GM23338 (cell line): Measurements from ENCODE around the gene CACTIN.

ENCODE experiments used
- CREB1 ChIP-seq: fragments of 250-450 bp; sonication (Bioruptor Pico); IDR thresholded peaks from 2 replicates; pipeline ENCODE4 v1.5.0; 2020; ENCODE audit warnings: low read depth, mild to moderate bottlenecking, moderate library complexity
- CTCF ChIP-seq, 2 experiments: fragments of 200-600 bp in 1 of 2; sonication (generic) in 1 of 2; conservative IDR thresholded peaks; 2 replicates each; pipeline versions ENCODE4 v1.5.1 to v1.6.1; 2016 to 2017; ENCODE audit warnings: antibody characterized with exemption in 2 of 2, low read depth in 2 of 2, mild to moderate bottlenecking in 2 of 2, moderate library complexity in 1 of 2
- EZH2 ChIP-seq: fragments of 200-600 bp; sonication (generic); IDR thresholded peaks from one replicate; pipeline ENCODE4 v1.8.0; 2017; ENCODE audit warnings: antibody characterized with exemption, mild to moderate bottlenecking, low read depth; ENCODE audit not compliant: unreplicated experiment
- EZH2phosphoT487 ChIP-seq: fragments of 200-600 bp; sonication (generic); IDR thresholded peaks from one replicate; pipeline ENCODE4 v1.8.1; 2018; ENCODE audit warnings: antibody characterized with exemption; ENCODE audit not compliant: unreplicated experiment
- NANOG ChIP-seq: IDR thresholded peaks from 2 replicates; pipeline ENCODE4 v1.6.1; 2016; ENCODE audit warnings: antibody characterized with exemption, borderline replicate concordance
- POLR2AphosphoS5 ChIP-seq: IDR thresholded peaks from 2 replicates; pipeline ENCODE4 v1.6.1; 2016; ENCODE audit warnings: antibody characterized with exemption, low read depth
- TF ChIP-seq, protein P1 (sequence below): IDR thresholded peaks from one replicate; pipeline ENCODE4 v1.6.1; 2018; ENCODE audit warnings: antibody characterized with exemption; ENCODE audit not compliant: unreplicated experiment
- TF ChIP-seq, protein P2 (sequence below): fragments of 250-450 bp; sonication (Bioruptor Pico); IDR thresholded peaks from 2 replicates; pipeline ENCODE4 v1.5.0; 2020; ENCODE audit warnings: mild to moderate bottlenecking, moderate library complexity

GRCh38 chr19:3660493-3661219, 34.1 kb upstream of the CACTIN start:
- TF ChIP-seq CTCF (conservative IDR thresholded peaks at IDR 0.05; ENCODE audit: low read depth in 2 of 2) (no peak), POLR2AphosphoS5 (no peak), EZH2 (no peak), EZH2phosphoT487 (no peak), NANOG (no peak), CREB1 (CRISPR knock-in tag) (no peak)
- TF ChIP-seq, protein P1, sequence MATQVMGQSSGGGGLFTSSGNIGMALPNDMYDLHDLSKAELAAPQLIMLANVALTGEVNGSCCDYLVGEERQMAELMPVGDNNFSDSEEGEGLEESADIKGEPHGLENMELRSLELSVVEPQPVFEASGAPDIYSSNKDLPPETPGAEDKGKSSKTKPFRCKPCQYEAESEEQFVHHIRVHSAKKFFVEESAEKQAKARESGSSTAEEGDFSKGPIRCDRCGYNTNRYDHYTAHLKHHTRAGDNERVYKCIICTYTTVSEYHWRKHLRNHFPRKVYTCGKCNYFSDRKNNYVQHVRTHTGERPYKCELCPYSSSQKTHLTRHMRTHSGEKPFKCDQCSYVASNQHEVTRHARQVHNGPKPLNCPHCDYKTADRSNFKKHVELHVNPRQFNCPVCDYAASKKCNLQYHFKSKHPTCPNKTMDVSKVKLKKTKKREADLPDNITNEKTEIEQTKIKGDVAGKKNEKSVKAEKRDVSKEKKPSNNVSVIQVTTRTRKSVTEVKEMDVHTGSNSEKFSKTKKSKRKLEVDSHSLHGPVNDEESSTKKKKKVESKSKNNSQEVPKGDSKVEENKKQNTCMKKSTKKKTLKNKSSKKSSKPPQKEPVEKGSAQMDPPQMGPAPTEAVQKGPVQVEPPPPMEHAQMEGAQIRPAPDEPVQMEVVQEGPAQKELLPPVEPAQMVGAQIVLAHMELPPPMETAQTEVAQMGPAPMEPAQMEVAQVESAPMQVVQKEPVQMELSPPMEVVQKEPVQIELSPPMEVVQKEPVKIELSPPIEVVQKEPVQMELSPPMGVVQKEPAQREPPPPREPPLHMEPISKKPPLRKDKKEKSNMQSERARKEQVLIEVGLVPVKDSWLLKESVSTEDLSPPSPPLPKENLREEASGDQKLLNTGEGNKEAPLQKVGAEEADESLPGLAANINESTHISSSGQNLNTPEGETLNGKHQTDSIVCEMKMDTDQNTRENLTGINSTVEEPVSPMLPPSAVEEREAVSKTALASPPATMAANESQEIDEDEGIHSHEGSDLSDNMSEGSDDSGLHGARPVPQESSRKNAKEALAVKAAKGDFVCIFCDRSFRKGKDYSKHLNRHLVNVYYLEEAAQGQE = no peak
- TF ChIP-seq, protein P2, sequence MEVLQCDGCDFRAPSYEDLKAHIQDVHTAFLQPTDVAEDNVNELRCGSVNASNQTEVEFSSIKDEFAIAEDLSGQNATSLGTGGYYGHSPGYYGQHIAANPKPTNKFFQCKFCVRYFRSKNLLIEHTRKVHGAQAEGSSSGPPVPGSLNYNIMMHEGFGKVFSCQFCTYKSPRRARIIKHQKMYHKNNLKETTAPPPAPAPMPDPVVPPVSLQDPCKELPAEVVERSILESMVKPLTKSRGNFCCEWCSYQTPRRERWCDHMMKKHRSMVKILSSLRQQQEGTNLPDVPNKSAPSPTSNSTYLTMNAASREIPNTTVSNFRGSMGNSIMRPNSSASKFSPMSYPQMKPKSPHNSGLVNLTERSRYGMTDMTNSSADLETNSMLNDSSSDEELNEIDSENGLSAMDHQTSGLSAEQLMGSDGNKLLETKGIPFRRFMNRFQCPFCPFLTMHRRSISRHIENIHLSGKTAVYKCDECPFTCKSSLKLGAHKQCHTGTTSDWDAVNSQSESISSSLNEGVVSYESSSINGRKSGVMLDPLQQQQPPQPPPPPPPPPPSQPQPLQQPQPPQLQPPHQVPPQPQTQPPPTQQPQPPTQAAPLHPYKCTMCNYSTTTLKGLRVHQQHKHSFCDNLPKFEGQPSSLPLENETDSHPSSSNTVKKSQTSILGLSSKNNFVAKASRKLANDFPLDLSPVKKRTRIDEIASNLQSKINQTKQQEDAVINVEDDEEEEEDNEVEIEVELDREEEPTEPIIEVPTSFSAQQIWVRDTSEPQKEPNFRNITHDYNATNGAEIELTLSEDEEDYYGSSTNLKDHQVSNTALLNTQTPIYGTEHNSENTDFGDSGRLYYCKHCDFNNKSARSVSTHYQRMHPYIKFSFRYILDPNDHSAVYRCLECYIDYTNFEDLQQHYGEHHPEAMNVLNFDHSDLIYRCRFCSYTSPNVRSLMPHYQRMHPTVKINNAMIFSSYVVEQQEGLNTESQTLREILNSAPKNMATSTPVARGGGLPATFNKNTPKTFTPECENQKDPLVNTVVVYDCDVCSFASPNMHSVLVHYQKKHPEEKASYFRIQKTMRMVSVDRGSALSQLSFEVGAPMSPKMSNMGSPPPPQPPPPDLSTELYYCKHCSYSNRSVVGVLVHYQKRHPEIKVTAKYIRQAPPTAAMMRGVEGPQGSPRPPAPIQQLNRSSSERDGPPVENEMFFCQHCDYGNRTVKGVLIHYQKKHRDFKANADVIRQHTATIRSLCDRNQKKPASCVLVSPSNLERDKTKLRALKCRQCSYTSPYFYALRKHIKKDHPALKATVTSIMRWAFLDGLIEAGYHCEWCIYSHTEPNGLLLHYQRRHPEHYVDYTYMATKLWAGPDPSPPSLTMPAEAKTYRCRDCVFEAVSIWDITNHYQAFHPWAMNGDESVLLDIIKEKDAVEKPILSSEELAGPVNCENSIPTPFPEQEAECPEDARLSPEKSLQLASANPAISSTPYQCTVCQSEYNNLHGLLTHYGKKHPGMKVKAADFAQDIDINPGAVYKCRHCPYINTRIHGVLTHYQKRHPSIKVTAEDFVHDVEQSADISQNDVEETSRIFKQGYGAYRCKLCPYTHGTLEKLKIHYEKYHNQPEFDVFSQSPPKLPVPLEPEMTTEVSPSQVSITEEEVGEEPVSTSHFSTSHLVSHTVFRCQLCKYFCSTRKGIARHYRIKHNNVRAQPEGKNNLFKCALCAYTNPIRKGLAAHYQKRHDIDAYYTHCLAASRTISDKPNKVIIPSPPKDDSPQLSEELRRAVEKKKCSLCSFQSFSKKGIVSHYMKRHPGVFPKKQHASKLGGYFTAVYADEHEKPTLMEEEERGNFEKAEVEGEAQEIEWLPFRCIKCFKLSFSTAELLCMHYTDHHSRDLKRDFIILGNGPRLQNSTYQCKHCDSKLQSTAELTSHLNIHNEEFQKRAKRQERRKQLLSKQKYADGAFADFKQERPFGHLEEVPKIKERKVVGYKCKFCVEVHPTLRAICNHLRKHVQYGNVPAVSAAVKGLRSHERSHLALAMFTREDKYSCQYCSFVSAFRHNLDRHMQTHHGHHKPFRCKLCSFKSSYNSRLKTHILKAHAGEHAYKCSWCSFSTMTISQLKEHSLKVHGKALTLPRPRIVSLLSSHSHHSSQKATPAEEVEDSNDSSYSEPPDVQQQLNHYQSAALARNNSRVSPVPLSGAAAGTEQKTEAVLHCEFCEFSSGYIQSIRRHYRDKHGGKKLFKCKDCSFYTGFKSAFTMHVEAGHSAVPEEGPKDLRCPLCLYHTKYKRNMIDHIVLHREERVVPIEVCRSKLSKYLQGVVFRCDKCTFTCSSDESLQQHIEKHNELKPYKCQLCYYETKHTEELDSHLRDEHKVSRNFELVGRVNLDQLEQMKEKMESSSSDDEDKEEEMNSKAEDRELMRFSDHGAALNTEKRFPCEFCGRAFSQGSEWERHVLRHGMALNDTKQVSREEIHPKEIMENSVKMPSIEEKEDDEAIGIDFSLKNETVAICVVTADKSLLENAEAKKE (CRISPR knock-in tag) = no peak
